ENCODE results near the gene FAM234B. TPM values are rescaled to one million over a fixed set of nuclear protein-coding genes. Genes with fewer than 3 reads are reported as not detected.
A peak's percentile ranks its signal among the peaks of the same experiment; 100 is the strongest.

FAM234B gene, protein sequence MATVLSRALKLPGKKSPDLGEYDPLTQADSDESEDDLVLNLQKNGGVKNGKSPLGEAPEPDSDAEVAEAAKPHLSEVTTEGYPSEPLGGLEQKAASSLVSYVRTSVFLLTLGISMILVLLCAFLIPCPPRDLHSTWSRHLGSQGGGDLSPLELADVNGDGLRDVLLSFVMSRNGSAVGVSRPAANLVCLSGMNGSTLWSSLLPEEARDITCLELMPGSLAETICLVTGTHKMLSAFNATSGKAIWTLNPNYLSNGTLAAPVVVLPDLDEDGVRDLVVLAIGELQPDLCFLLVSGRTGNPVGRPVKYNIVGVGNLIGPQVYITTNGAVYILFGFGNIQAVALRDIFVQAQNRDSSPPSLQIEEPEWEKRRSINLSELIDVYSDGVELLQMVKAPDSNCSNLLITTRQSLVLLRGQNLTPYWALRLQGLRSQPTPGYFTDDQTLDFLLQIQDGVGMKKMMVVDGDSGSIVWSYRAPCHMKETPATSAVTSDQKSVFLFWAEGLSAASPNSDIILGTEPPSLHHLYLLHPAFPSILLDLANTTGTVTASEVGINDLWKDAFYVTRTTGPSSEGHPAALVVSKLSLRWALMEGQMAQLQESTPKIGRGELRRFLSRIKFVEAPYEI
- polyA plus RNA-seq (ENCODE audit: low read depth in 6 of 6): 1 to 10 TPM; 2.0 to 8.9 (median 6.2) TPM

DNA sequence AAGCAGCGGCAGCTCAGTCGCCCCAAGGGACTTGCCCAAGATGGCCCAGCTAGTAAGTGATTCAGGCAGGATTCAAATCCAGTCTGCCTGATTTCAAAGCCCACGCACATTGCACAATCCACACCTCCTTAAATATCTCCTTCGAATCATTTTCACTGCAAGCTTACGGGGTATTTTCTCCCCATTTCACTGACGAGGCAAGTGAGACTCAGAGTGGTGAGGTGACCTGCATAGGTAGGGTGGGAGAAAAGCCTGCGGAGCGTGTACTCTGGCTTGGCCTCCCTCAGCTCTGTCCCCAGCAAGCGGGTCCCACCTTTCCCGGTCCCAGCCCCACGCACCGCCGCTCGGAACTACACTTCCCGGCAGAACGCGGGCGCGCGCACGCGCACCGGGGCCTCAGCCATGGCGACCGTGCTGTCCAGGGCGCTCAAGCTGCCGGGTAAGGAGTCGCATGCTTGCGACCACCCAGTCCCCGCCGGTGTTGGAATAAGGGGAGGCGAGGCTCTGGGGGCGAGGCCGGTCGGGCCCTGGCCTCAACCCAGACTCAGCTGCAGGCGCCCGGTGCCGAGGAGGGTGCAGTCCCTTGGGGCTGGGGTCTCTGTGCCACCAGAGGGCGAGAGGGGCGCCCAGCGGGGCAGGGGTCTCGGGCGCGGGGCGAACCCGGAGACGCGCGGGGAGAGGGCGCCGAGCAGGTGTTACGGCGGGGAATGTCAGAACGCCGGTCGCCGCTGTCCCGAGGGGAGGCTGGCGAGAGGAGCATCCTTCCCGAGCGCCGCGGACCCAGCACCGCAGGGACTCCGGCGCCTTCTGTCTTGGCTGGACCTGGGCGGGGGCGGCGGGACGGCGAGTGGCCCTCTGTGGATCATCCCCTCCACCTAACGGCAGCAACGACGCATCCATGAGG, at the start of gene FAM234B:
FAM234B (plus strand) TSS at position 380 of the 904 bp plus-strand sequence; CDS start at position 403, 23 bp downstream.
- Mint-ChIP-seq H3K4me1 (peaks cover 29 to 32% (median 31%) of the 10 kb centered on the region in 3 donors), H3K9me3 (no peaks in the 10 kb centered on the region), H3K27ac (peak within 1 kb of the TSS in 5 of 6 donors; percentile 42 to 93 (median 80)), H3K4me3 (peak within 1 kb of the TSS; percentile 86 to 95 (median 90)), H3K36me3 (no peaks in the 10 kb centered on the region), H3K27me3 (no peaks in the 10 kb centered on the region)
- peak; percentile 90 to 95 for ATAC-seq (ENCODE audit: low read depth in 2 of 2)
- peak; percentile 59 for DNase-seq

DNA sequence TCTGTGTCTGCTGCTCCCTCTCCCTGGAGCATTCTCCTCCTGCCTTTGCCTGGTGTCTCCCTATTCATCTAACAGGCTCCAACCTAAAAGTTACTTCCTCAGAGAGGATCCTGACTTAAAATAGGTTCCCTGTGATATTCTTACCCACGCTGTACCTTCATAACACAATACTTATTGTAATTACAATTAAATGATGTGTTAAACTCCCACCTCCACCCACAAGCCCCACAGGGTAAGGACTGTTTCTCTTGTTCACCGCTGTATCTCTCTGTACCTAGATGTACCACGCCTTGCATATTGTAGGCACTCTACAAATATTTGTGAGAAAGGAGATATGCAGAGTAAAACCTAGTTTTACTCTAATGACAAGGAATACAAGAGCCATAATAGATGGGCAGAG, 49.1 kb upstream of the FAM234B start:
- Mint-ChIP-seq H3K27me3 (no peaks in the 10 kb centered on the region), H3K27ac (no peak overlapping the region), H3K4me1 (peaks cover 32 to 49% (median 33%) of the 10 kb centered on the region in 3 donors), H3K9me3 (peaks cover 0 to 3% (median 0%) of the 10 kb centered on the region in 7 donors), H3K4me3 (no peak overlapping the region), H3K36me3 (no peaks in the 10 kb centered on the region)
- ATAC-seq (ENCODE audit: low read depth in 2 of 2) (no peak), DNase-seq (no peak)

DNA sequence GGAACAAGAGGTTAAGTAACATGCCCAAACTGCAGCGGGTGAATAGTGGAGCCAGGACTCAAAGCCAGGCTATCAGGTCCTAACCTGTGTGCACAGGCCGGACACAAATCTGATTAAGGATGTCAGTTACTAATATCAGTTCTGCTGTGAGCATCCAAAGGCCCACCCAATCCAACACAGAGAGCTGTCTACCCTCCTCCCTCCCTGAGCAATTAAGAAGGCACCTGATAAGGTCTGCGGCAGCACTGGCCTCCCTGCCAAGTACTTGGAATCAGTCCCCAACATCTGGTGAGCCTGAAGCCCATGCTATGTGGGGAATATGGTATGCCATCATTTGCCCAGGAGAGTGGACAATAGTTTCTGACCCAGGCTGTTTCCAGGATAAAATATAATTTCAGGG, 48.0 kb upstream of the FAM234B start:
- Mint-ChIP-seq H3K4me3 (no peak overlapping the region), H3K36me3 (no peaks in the 10 kb centered on the region), H3K9me3 (peaks cover 0 to 3% (median 0%) of the 10 kb centered on the region in 7 donors), H3K4me1 (peaks cover 36 to 53% (median 37%) of the 10 kb centered on the region in 3 donors), H3K27ac (peak overlapping the region in 1 of 6 donors; percentile 18), H3K27me3 (no peaks in the 10 kb centered on the region)
- no peak for ATAC-seq (ENCODE audit: low read depth in 2 of 2)
- no peak for DNase-seq

DNA sequence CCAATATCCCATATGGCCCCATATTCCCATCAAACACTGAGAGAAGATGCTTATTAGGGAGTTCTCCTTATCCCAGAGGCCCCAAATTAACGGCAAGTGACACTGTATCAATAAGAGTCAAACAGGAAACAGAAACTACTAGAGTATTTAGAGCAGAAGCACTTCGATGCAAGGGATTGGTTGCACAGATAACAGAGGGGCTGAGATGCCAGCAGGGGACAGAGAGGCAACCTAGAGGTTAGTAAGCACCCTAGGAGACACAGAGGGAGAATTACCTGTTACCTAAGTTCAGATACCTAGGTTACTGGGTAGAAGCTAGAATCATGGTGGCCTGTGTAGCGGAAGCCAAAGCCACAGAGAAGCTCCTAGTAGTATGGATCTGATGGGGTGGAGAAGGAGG, 47.0 kb upstream of the FAM234B start:
- Mint-ChIP-seq H3K4me3 (peak overlapping the region in 1 of 8 donors; percentile 99), H3K4me1 (peaks cover 37 to 51% (median 40%) of the 10 kb centered on the region in 3 donors)

DNA sequence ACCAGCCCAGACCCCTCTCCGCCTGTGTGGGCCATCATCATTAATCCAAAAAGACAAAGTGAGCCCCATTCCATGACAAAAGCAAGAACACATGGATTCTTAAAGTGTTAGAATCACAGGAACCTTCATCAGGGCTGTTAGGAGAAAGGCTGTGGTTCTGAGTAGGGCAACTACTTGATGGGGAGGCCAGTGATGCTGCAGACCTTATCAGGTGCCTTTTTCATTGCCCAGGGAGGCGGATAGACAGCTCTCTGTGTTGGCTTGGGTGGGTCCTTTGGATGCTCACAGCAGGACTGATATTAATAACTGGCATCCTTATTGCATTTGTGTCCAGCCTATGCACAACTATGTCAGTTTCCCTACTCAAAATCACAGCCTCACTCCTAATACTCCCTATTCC, 46.4 kb upstream of the FAM234B start:
- Mint-ChIP-seq H3K4me3 (peak overlapping the region in 1 of 8 donors; percentile 99), H3K4me1 (peaks cover 34 to 49% (median 35%) of the 10 kb centered on the region in 3 donors), H3K27ac (no peak overlapping the region), H3K36me3 (no peaks in the 10 kb centered on the region), H3K27me3 (peaks cover 0 to 3% (median 0%) of the 10 kb centered on the region in 3 donors), H3K9me3 (peaks cover 0 to 3% (median 0%) of the 10 kb centered on the region in 7 donors)
- DNase-seq (no peak), ATAC-seq (ENCODE audit: low read depth in 2 of 2) (no peak)

More for the DNA sequence above, 47.0 kb upstream of the FAM234B start:
- peak overlapping the region in 2 of 6 donors; percentile 3 to 13 for H3K27ac Mint-ChIP-seq
- ATAC-seq (ENCODE audit: low read depth in 2 of 2) (no peak), DNase-seq (no peak)
- H3K36me3 Mint-ChIP-seq: no peaks in the 10 kb centered on the region
- H3K9me3 Mint-ChIP-seq: peaks cover 0 to 3% (median 0%) of the 10 kb centered on the region in 7 donors
- H3K27me3 Mint-ChIP-seq: no peaks in the 10 kb centered on the region

DNA sequence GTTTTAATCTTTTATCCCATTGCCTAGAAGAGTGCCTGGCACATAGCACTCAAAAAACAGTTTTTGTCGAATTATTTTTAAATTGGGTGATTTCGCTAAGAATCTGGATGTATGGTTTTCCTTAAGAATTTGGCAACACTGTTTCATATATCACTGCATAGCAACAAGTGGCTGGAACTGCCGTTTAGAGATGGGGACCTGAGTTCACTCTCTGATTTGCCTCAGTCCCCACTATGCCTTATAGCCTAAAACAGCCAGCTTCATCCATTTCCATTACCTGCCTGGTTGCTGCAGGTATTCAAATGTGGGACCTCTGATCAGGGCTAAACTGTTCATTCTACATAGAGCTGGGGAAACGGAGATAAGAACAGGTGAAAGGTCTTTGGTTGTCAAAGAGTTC, 45.9 kb upstream of the FAM234B start:
- Mint-ChIP-seq H3K4me3 (peak overlapping the region in 1 of 8 donors; percentile 99), H3K27me3 (peaks cover 0 to 7% (median 0%) of the 10 kb centered on the region in 3 donors), H3K36me3 (no peaks in the 10 kb centered on the region), H3K27ac (peak overlapping the region in 1 of 6 donors; percentile 28), H3K4me1 (peaks cover 29 to 44% (median 30%) of the 10 kb centered on the region in 3 donors), H3K9me3 (peaks cover 0 to 1% (median 0%) of the 10 kb centered on the region in 7 donors)
- no peak for DNase-seq
- no peak for ATAC-seq (ENCODE audit: low read depth in 2 of 2)

DNA sequence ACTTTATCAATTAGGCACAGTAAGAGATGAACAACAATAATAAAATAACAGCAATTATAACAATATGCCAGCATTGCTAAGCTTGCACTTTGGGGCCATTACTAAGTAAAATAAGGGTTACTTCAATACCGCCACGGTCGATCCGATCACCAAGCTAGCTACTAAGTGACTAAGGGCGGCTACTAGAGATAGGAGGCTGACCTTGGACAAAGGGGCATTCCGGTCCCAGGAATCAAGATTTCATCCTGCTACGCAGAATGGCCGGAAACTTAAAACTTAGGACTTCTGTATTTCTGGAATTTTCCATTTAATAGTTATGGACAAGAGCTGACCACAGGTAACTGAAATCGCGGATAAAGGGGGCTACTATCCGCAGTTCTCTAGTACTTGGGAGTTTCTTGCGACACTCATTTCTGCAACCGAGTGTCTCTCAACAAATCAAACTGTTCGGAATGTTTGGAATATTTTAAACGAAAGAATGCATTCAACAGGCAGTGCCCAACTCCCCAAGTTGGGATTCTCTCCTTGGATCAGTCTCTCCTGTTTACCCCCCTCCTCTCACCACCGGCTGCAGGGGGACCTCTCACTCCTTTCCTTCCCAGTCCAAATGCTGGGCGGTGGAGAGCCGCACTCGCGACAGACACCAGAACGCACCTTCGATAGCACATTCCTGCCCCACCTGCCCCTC, 44.8 kb upstream of the FAM234B start:
- ATAC-seq (ENCODE audit: low read depth in 2 of 2) (no peak), DNase-seq (no peak)
- Mint-ChIP-seq H3K27ac (peak overlapping the region; percentile 61 to 96 (median 85)), H3K4me3 (peak overlapping the region; percentile 89 to 99 (median 94)), H3K27me3 (peaks cover 0 to 7% (median 0%) of the 10 kb centered on the region in 3 donors), H3K36me3 (no peaks in the 10 kb centered on the region), H3K4me1 (peaks cover 26 to 39% (median 27%) of the 10 kb centered on the region in 3 donors), H3K9me3 (no peaks in the 10 kb centered on the region)

DNA sequence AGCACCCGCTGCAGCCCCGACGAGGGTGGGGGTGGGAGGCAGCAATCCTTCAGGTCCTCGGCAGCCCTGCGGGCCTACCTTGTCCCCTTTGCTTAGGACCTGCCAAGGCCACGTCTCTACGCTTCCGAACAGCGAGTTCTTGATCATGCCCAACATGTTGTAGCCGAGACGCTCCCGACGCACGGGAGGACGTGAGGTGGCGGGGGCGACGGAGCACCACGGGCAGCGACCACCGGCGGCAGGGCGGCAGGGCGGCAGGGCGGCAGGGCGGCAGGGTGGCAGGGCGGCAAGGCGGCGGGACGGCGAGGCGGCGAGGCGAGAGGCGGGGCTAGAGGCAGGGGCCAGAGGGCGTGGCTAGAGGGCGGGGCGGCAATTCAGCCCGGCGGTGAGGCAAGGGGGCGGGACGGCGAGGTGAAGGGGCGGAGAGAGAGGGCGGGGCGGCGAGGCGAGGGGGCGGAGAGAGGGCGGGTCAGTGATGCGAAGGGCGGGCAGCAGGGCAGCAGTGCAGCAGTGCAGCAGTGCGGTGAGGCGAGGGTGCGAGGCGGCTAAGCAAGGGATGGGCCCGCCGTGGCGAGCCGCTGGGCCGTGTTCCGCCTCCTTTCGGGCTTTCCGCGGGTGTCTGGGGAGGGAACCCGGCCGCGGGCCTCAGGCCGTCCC, 44.1 kb upstream of the FAM234B start, which contains the start of gene HEBP1:
HEBP1 (minus strand) TSS at position 307 of the 657 bp plus-strand sequence; CDS start at position 156, 151 bp downstream.
- Mint-ChIP-seq H3K27me3 (peaks cover 0 to 7% (median 0%) of the 10 kb centered on the region in 3 donors), H3K4me3 (peak within 1 kb of the TSS; percentile 89 to 99 (median 94)), H3K36me3 (no peaks in the 10 kb centered on the region), H3K27ac (peak within 1 kb of the TSS; percentile 78 to 98 (median 90)), H3K9me3 (no peaks in the 10 kb centered on the region), H3K4me1 (peaks cover 26 to 39% (median 27%) of the 10 kb centered on the region in 3 donors)
- ATAC-seq (ENCODE audit: low read depth in 2 of 2) (peak; percentile 82 to 87), DNase-seq (peak; percentile 93)

DNA sequence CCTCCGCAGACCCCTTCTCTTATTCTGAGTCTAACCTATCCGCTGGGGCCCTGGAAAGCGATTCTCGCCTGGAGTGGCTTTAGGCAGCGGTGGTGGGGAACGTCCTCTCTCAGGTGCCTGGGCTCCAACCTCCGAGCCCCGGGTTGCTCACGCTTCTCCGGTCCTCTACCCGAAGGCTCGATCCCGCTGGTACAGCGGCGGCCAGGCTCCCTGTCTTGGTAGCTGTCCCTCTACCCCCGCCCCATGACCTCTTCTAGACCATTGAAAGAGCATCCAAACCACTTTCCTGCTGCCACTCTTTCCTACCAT, 43.6 kb upstream of the FAM234B start:
- Mint-ChIP-seq H3K4me3 (peak overlapping the region; percentile 89 to 99 (median 94)), H3K27me3 (peaks cover 0 to 7% (median 0%) of the 10 kb centered on the region in 3 donors), H3K27ac (peak overlapping the region; percentile 78 to 98 (median 90)), H3K9me3 (no peaks in the 10 kb centered on the region), H3K4me1 (peaks cover 26 to 39% (median 27%) of the 10 kb centered on the region in 3 donors), H3K36me3 (no peaks in the 10 kb centered on the region)
- no peak for DNase-seq
- peak; percentile 34 to 38 for ATAC-seq (ENCODE audit: low read depth in 2 of 2)

DNA sequence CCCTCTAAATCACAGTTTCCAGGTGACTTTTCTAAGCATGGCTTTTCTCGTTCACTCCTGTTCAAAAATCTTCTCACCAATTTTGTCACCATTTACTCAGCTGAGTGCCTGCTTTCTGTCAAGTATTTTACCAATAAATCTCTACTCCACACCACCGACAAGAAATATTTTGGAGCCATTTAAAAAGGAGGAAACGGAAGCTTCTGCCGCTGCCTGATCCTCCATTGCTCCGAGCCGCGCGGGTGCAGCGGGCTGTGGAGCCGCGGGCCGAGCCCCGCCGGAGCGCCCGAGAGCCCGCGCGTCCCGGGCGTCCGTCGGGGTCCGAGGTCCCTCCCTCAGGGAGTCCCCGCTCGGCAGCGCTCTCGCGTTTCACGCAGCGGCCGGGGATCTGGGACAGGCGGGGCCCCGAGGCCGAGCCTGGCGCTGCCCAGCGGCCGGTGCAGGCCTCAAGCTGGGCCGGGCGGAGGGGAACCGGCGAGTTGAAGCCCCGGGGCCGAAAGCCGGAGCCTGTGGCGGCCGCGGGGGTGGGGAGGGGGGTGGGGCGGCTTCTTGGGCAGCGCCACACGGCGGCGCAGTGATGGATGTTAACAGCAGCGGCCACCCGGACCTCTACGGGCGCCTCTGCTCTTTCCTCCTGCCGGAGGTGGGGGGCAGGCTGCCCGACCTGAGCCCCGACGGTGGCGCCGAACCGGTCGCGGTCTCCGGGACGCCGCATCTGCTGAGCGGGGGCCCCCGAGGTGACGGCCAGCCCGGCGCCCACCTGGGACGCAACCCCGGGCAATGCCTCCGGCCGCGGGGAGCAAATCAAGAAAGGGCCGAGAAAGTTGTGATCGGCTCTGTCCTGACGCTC, 43.0 kb upstream of the FAM234B start:
- DNase-seq (peak; percentile 53), ATAC-seq (ENCODE audit: low read depth in 2 of 2) (peak; percentile 22 to 26)
- Mint-ChIP-seq H3K36me3 (no peaks in the 10 kb centered on the region), H3K4me1 (peaks cover 26 to 39% (median 27%) of the 10 kb centered on the region in 3 donors), H3K4me3 (peak overlapping the region; percentile 89 to 99 (median 94)), H3K27ac (peak overlapping the region; percentile 78 to 98 (median 90)), H3K9me3 (no peaks in the 10 kb centered on the region), H3K27me3 (peaks cover 0 to 7% (median 0%) of the 10 kb centered on the region in 3 donors)

DNA sequence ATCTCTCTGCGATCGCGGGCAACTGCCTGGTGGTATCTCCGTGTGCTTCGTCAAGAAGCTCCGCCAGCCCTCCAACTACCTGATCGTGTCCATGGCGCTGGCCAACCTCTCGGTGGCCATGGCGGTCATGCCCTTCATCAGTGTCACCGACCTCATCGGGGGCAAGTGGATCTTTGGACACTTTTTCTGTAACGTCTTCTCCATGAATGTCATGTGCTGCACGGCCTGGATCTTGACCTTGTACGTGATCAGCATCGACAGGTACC, 42.5 kb upstream of the FAM234B start:
- DNase-seq: no peak
- no peaks in the 10 kb centered on the region for H3K9me3 Mint-ChIP-seq

More for the DNA sequence above, 42.5 kb upstream of the FAM234B start:
- Mint-ChIP-seq H3K36me3 (no peaks in the 10 kb centered on the region), H3K27ac (peak overlapping the region in 3 of 6 donors; percentile 56 to 77 (median 70)), H3K27me3 (peaks cover 0 to 7% (median 0%) of the 10 kb centered on the region in 3 donors), H3K4me3 (peak overlapping the region; percentile 84 to 99 (median 92)), H3K4me1 (peaks cover 26 to 39% (median 27%) of the 10 kb centered on the region in 3 donors)
- ATAC-seq (ENCODE audit: low read depth in 2 of 2): no peak
